Activated CD4-positive, alpha-beta T cell treated with anti-CD3 and anti-CD28 coated beads for 1 hour (primary cell): Measurements from ENCODE around the gene WEE1.

ENCODE experiments used
- DNase-seq: peaks from one replicate; pipeline ENCODE4 v3.0.0-alpha.2; 2020

Gene WEE1

DNA sequence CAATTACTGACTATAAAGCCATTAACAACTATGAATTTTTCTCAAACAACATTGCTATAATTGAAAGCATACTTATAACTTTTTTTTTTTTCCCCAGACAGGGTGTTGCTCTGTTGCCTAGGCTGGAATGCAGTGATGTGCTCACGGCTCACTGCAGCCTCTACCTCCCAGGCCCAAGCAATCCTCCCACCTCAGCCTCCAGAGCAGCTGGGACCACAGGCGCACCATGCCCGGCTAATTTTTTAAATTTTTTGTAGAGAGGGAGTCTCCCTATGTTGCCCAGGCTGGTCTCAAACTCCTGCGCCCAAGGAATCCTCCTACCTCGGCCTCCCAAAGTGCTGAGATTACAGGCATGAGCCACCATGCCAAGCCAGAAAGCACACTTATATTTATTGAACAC, 6.1 kb upstream of the WEE1 start:
- DNase-seq = no peak

DNA sequence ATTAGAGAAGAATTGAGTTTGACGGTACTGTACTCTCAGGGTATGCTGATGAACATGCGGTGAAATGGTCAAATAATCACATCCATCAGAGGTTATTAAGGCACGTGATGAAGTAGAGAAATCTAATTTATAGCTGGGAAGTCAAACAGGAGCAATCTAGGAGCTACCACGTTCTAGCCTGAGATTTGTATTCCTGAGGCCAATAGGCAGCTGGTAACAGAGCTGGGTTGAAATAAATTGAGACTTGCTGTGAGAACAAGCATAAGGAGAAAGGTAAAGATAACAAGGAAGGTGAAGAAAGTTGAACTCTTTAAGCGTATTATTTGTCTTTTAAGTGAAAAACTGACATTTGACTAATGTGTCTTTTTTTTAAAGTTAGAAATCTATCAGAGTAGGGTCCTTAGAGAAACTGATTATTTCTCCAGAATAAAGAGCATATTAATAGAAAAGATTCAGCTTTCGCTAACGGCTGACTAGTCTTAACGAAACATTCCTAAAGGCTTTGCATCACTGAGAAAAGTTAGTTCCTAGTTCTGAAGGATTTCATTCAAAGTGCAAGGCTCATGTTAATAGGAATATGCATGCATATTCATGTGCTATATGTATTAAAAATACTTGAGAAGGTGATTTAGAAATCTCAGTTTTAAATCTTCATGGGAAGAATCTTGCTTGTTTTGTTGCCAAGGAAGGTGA, 5.2 kb upstream of the WEE1 start:
- DNase-seq = no peak

DNA sequence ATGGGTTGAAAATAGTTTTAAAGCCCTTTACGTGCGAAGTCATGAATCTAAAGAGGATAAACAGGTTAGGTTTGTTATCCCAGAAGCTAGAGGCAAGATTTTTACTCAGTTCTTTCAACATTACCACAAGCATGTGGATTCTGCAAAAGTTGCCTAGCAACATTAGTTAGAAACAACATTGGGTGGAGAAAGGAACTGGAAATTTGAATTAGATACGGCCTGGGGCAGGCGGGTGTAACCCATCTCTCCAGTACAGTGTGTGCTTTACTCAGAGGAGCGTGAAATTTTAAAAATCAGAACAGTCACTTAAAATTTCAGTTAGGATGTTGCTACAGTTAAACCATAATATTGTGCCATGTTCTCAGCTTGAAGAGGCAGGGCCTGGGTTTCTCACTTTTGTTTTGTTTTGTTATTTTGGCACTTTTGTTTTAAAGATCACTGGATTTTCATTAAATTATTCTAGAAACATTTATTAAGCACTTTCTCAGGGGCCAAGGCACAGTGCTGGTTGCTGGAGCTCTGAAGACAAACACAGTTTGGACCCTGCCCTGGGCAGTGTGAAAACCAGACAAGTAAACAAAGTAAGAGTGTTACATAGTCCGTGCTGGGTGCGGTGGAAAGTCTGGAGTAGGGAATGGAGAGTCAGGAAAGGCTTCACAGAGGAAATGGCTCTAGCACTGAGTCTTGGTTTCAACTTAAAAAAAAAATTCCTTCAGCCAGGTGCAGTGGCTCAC, 4.4 kb upstream of the WEE1 start:
- no peak for DNase-seq

DNA sequence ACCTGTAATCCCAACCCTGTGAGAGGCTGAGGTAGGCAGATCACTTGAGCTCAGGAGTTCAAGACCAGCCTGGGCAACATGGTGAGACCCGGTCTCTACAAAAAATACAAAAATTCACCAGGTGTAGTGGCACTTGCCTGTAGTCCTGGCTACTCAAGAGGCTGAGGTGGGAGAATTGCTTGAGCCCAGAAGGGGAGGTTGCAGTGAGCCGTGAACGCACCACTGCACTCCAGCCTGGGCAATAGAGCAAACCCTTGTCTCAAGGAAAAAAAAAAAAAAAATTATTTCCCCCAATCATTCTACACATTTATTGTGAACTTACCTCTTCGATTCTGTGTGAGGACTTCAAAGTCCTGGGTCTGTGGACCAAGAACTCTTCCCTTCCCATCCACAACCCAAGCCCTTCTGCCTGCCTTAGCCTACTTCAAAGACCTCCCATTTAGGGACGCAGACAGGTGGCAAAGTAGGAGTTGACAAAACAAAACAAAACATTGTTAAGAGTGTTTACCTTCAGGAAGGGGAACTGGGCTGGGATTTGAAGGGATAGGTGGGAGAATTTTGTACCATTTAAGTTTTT, 3.8 kb upstream of the WEE1 start:
- no peak for DNase-seq

DNA sequence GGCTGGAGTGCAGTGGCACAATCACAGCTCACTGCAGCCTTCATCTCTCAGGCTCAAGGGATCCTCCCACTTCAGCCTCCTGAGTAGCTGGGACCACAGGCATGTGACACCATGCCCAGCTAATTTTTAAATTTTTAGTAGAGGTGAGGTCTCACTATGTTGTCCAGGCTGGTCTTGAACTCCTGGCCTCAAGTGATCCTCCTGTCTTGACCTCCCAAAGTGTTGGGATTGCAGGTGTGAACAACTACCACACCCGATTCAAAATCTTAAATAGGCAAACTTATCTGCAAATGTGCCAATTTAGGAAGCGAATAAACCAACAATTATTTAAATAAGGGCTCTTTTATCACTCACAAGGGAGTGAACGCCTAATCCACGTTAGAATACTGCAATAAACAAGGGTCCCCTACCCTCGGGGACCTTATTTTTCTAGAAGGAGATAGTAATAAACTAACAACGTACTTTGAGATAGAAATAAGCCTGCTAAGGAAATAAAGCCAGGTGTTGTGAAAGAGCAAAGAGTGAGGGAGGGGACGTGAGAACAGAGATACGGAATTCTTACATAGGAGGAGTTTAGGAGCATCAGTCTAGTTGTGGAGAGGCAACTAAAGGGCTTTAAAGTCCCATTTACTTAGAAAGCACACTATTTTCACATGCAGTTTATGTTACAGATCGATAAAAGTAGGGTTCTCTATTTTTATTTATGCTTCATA, 3.0 kb upstream of the WEE1 start:
- DNase-seq = no peak

DNA sequence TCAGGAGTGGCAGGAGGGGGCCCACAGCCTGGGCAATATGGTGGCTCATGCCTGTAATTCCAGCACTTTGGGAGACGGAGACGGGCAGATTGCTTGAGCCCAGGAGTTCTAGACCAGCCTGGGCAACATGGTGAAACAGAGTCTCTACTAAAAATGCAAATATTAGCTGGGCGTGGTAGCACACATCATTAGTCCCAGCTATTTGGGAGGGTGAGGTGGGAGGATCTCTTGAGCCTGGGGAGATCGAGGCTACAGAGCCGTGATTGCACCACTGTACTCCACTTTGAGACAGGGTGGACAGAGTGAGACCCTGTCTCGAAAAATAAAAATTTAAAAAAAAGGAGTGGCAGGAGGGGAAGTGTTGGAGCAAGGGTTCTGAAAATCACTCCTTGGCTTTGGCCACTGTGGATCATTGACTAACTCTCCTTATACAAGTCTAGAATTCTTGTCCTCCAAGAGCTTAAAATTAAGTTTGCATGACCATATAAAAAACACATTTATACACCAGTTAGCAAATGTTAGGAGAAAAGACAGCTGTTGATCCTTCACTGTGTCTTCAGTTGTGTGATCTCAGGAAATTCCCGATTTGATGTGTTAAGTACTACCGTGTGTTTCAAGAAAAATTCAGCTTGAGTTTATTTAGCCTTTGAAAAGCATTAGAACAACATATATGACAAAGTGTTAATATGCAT, 2.3 kb upstream of the WEE1 start:
- no peak for DNase-seq

DNA sequence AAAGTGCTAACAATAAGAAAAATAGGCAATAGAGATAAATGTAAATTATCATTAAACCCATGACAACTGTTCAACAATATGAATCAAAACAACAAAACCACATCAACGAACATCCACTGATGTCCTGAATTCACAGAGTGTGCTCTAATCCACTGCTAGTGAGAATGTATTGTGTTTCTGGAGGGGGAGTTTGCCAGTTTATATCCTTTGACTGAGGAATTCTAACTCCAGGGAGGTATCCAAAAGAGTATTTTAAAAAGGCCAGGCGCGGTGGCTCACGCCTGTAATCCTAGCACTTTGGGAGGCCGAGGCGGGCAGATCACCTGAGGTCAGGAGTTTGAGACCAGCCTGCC, 1.7 kb upstream of the WEE1 start:
- DNase-seq = no peak

DNA sequence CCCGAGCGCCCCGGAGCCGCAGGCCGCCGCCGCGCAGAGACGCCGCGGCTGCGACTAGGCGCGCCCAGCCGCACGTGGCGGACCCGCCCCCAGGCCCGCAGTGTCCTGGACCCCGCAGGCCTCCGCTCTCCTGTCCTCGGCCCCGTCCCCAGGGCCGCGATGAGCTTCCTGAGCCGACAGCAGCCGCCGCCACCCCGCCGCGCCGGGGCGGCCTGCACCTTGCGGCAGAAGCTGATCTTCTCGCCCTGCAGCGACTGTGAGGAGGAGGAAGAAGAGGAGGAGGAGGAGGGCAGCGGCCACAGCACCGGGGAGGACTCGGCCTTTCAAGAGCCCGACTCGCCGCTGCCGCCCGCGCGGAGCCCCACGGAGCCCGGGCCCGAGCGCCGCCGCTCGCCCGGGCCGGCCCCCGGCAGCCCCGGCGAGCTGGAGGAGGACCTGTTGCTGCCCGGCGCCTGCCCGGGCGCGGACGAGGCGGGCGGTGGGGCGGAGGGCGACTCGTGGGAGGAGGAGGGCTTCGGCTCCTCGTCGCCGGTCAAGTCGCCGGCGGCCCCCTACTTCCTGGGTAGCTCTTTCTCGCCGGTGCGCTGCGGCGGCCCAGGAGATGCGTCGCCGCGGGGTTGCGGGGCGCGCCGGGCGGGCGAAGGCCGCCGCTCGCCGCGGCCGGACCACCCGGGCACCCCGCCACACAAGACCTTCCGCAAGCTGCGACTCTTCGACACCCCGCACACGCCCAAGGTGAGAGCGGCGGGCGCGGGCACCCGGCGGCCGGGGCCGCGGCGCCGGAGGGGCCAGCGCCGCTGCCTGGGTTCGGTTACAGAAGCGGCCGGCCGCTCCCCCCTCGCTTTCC, 528 bp downstream of the WEE1 start:
- DNase-seq = no peak

DNA sequence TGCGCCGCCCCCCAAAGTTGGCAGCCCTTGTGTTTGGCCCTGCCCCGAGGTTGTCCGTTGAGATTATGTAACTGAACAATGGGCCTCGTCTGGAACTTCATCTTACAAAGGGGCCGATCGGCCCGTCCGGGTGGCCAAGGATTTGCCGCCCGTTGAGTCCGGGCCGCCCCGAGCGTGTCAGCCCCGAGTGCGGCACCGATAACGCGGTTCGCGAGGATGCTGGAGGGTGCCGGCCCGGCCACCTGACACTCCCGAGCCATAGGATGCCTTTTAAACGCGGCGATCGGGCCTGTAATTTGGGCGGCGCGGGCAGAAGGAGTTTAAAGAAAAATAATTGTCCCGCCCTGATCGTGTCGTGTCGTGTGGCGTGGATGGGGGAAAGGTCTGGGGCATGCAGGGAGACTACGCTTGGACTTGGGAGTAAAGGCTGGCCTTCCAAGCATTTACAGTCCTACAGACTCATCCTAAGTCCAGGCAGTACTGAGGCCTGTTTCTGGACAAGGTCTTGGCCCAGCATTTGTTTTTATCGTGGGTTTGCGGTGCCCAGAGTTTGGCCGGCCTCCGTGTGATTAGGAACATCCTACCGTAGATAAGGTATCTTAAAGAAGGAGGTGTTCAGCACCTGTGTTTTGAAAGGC, 1.3 kb downstream of the WEE1 start:
- DNase-seq = no peak

DNA sequence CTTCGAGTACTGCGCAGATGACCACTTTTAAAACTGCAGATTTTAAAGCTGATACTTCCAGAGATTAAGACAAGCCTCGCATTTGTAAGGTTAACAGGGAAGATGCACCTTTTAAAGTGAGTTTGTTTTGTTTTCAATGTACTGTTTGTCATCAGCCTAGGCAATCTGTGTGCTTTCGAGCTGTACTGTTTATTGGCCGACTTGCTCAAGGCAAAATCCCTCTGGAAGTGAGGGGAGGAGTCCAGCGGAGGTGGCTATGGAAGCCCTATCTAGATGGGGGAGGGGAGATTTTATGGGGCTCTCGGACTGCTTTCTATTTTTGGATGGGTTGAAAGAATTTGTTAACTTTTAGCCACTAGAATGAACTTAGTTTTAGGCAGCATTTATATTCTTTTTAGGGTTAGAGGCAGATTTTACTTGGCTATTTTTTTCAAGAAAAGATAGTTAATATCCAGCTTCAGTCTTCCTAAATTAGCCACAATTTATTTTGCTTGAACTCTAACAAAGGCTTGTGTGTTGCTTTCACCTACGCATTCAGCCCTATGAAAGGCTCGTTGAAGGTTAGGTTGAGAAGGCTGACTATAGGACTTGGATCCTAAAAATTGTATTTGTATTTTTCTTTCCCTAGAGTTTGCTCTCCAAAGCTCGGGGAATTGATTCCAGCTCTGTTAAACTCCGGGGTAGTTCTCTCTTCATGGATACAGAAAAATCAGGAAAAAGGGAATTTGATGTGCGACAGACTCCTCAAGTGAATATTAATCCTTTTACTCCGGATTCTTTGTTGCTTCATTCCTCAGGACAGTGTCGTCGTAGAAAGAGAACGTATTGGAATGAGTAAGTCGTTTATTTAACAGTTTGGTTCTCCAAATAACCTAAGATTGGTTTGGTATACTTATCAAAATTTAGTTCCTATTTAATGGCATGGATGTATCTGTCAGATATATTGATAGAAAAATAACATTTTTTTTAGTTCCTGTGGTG, 2.1 kb downstream of the WEE1 start:
- DNase-seq = no peak

DNA sequence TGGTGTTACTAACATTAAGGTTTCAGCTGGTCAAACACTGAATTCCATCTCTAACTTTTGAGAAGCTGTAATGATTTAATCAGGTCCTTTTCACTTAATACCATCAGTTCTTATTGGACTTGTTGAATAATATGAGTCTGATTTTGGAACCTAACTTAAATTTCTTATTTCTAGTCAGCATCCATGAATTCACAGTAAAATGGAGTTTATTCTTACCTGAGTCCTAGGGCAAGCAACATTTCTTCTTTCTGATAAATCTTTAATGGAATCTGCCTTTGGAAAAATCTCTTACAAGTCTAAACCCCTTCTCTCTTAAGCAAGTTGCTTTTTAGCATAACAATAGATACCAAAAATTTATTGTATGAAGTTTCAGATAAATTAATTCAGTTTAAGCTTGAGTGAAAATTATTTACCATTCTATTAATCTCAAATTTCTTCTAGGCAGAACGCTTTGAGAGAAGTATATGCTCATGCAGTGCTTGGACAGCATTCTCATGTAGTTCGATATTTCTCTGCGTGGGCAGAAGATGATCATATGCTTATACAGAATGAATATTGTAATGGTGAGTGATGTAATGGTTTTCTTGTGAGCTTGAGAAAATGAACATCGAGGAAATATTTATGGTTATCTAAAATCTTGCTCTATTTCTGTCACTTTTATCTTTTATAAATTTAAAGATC, 3.4 kb downstream of the WEE1 start:
- no peak for DNase-seq

DNA sequence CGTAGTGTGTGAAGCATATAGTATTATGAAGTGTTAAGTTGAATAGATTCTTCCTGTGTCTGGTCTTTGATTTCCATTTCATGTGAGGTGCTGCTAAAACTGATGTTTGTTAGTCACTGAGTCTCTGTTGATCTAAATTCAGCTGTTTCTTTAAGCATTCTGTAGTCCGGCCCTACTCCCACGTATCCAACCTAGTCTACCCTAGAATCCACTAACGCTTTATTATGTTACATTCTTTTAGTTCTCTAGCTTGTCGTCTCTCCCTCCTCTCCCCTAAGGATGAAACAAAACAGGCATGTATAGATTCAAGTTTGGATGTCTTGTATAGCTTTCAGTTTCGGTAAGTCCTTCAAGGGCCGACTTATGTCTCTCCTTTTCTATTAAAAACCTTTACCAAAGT, 4.1 kb downstream of the WEE1 start:
- no peak for DNase-seq

DNA sequence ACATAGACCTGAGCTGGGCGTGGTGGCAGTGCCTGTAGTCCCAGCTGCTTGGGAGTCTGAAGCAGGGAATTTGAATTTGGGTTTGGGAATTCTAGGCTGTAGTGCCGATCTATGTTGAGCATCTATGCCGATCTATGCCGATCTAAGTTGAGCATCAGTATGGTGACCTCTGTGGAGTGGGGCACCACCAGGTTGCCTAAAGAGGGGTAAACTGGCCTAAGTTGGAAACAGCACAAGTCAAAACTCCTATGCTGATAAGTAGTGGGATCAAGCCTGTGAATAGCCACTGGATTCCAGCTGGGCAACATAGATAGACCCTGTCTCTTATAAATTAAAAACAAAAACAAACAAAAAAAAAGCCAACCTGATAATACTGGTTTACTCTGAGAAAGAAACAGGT, 7.4 kb downstream of the WEE1 start:
- DNase-seq = no peak

DNA sequence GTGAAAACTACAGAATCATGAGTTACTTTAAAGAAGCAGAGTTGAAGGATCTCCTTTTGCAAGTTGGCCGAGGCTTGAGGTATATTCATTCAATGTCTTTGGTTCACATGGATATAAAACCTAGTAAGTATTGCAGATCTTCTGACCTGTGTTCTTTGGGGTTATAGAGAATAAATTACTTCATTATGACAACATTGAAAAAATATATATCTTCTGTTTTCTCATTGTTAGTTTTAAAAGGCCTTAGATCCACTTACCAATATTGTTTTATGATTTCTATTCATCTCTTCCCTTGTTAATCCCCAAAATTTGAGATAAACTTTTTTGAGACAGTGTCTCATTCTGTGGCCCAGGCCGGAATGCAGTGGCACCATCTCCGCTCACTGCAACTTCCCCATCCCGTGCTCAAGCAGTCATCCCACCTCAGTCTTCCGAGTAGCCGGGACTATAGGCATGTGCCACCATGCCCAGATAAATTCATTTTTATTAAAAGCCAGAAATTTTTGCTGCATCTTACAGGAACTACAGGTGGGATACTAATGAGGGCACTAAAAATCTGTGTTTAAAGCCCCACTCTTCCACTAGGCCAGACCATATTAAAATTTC, 8.2 kb downstream of the WEE1 start:
- DNase-seq = no peak

DNA sequence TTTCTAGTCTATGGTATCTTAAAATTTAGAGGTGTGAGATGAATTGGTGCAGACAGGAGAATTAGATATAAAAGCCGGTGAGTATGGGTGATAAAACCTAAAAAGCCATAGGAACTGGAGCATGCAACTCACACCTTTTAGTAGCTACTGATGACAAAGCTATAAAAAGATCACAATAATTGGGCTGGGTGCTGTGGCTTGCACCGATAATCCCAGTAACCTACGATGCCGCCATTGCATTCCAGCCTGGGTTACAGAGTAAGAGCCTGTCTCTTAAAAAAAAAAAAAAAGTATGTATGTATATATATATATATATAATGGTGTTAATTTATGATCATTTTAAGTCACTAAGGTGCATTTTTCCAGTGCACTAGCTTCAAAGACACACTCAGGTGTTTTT, 17.2 kb downstream of the WEE1 start:
- no peak for DNase-seq

DNA sequence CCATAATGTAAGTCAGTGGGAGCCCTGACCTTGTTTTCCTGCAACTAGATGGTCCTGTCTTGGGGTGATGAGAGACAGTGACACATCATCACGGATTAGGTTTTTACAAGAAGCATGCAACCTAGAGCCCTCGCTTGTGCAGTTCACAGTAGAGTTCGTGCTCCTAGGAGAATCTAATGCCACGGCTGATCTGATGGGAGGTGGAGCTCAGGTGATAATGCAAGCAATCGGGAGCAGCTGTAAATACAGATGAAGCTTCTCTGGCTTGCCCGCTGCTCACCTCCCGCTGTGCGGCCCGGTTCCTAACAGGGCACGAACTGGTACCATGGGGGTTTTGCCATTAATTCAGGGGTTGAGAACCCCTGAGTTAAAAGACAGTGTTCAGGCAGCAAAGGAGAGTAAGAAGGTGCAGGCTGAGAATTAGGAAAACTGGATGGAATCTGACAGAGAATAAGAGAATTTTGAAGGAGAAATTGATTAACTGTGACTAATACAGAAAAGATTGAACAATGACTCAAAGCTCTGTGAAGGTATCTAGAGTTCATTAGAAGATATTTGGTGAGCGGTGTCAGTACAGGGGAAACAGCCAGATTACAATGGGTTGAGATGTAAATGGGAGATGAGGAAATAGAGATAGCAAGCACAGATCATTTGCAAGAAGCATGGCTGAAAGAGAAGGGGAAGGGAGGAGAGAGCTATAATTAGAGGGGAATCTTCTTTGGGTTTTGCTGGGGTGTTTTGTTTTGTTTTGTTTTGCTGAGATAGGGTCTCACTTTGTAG, 21.0 kb downstream of the WEE1 start:
- DNase-seq = no peak

DNA sequence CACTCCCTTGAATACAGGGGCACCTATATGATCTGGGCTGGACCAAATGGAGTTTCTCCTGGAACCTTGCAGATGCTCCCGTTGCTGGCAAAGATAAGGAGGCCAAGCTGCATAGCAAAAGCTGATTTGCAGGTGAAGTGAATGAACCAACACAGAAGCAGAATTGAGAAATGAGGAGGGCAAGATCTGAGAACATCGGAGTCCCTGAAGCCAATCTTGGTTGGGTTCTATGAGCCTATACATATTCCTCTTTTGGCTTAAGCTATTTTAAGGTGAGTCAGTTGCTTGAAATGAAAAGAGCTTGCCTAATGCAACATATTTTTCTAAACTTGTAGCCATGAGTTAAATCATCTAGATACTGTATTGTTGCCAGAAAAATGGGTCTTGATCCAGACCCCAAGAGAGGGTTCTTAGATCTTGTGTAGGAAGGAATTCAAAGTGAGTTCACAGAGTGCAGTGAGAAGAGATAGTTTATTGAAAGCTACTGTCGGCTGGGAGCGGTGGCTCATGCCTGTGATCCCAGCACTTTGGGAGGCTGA, 23.5 kb downstream of the WEE1 start:
- no peak for DNase-seq

DNA sequence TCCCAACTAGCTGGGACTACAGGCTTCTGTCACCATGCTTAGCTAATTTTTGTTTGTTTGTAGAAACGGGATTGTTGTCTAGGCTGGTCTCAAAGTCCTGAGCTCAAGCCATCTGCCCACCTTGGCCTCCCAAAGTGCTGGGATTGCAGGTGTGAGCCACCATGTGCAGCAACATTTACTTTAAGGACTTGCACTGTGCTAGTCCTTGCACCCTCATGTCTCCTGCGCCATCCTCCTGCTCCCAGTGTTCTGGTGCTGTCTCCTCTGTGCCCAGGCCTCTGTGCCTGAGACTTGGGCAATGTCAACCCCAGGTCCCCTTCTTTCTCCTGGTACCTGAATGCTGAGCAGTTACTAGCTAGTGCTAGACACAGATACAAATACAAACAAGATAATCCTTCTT, 26.7 kb downstream of the WEE1 start:
- no peak for DNase-seq
